H1 (cell line): ENCODE results near the gene MACROD1. TPM values are rescaled to one million over a fixed set of nuclear protein-coding genes. Genes with fewer than 3 reads are reported as not detected.

Experiments
- CTCF ChIA-PET: fragments of 300-600 bp; sonication (Branson Sonifier 250); formaldehyde crosslinking; loops from one replicate; lab custom pipeline; 2021; ENCODE audit not compliant: partially characterized antibody; lab: Charles Lee
- POLR2A ChIA-PET: fragments of 300-600 bp; sonication (Branson Sonifier 250); formaldehyde crosslinking; loops from one replicate; lab custom pipeline; 2021; ENCODE audit warnings: inconsistent platforms; ENCODE audit not compliant: partially characterized antibody; lab: Charles Lee
- DNase-seq, 2 experiments: peaks; one replicate each; pipeline versions ENCODE4 v3.0.0 to v3.0.0-alpha.2; 2010 to 2022; ENCODE audit warnings: low spot score in 2 of 2, low read depth in 1 of 2, mixed read lengths in 1 of 2
- FAIRE-seq: peaks from 2 replicates; lab custom pipeline; 2011; peaks lifted over from hg19 to GRCh38; lab: Jason Lieb, UNC
- H2AFZ ChIP-seq: 2 replicates; pipeline ENCODE4 v1.8.1; 2012; ENCODE audit warnings: low read length, inconsistent platforms
- H2AK5ac ChIP-seq: 2 replicates; pipeline ENCODE4 v1.6.1; 2013; ENCODE audit warnings: low read depth, low read length
- H2BK120ac ChIP-seq: replicated peaks from 2 replicates; pipeline ENCODE3; 2013; ENCODE audit warnings: low read depth, low read length, inconsistent platforms
- H2BK12ac ChIP-seq: 2 replicates; pipeline ENCODE4 v1.6.1; 2013; ENCODE audit warnings: low read depth, low read length
- H2BK15ac ChIP-seq: 2 replicates; pipeline ENCODE4 v1.6.1; 2013; ENCODE audit warnings: low read length
- H2BK20ac ChIP-seq: 2 replicates; pipeline ENCODE4 v1.6.1; 2013; ENCODE audit warnings: low read length
- H2BK5ac ChIP-seq: 2 replicates; pipeline ENCODE4 v1.6.1; 2013; ENCODE audit warnings: low read depth, low read length
- H3K14ac ChIP-seq: 2 replicates; pipeline ENCODE4 v1.6.1; 2013; ENCODE audit warnings: inconsistent platforms; ENCODE audit not compliant: insufficient read length
- H3K18ac ChIP-seq: 2 replicates; pipeline ENCODE4 v1.6.1; 2013; ENCODE audit warnings: low read length; ENCODE audit errors: extremely low read depth
- H3K23ac ChIP-seq: 2 replicates; pipeline ENCODE4 v1.6.1; 2013; ENCODE audit warnings: inconsistent platforms; ENCODE audit not compliant: insufficient read length
- H3K23me2 ChIP-seq: 2 replicates; pipeline ENCODE4 v1.6.1; 2013; ENCODE audit warnings: low read depth, low read length
- H3K27ac ChIP-seq: 2 replicates; pipeline ENCODE4 v1.6.1; 2011; ENCODE audit warnings: low read depth, low read length, inconsistent platforms
- H3K27me3 ChIP-seq, 4 experiments: replicated peaks in 1 of 4; 1 replicate in 1 of 4; 2 replicates in 3 of 4; pipeline versions ENCODE4 v1.6.1 to v1.8.1; 2011 to 2013; ENCODE audit warnings: low read length in 3 of 4, mild to moderate bottlenecking in 3 of 4, inconsistent platforms in 2 of 4, mixed read lengths in 2 of 4, moderate library complexity in 1 of 4; ENCODE audit not compliant: control insufficient read depth in 3 of 4, insufficient read depth in 3 of 4; ENCODE audit errors: extremely low read depth in 1 of 4
- H3K36me3 ChIP-seq, 4 experiments: 2 replicates each; pipeline versions ENCODE4 v1.6.1 to v1.8.1; 2011 to 2013; ENCODE audit warnings: mild to moderate bottlenecking in 4 of 4, low read length in 3 of 4, moderate library complexity in 2 of 4, control low read depth in 1 of 4, inconsistent platforms in 1 of 4; ENCODE audit not compliant: insufficient read depth in 4 of 4, control insufficient read depth in 2 of 4
- H3K4ac ChIP-seq: replicated peaks from 2 replicates; pipeline ENCODE3; 2013; ENCODE audit warnings: low read length, low read depth, mixed read lengths, inconsistent platforms; ENCODE audit not compliant: insufficient read length
- H3K4me1 ChIP-seq, 4 experiments: replicated peaks in 1 of 4; 1 replicate in 1 of 4; 2 replicates in 3 of 4; pipeline versions ENCODE4 v1.6.1 to v1.8.1; 2011 to 2013; ENCODE audit warnings: low read length in 3 of 4, inconsistent platforms in 2 of 4, mixed read lengths in 1 of 4; ENCODE audit not compliant: insufficient read depth in 4 of 4, control insufficient read depth in 3 of 4
- H3K4me2 ChIP-seq, 2 experiments: 2 replicates each; pipeline versions ENCODE4 v1.6.1 to v1.8.1; 2011 to 2013; ENCODE audit warnings: low read depth in 2 of 2, low read length in 2 of 2, control low read depth in 1 of 2, inconsistent platforms in 1 of 2, mild to moderate bottlenecking in 1 of 2; ENCODE audit not compliant: insufficient read depth in 1 of 2
- H3K4me3 ChIP-seq, 4 experiments: fragments of 200-600, 300-600 bp in 1 of 4; sonication (generic), shearing (Covaris generic), sonication (Bioruptor Twin) in 1 of 4; 2 replicates each; pipeline versions ENCODE4 v1.5.1 to v1.8.1; 2011 to 2016; ENCODE audit warnings: low read length in 4 of 4, low read depth in 3 of 4, control low read depth in 2 of 4, inconsistent platforms in 2 of 4, mild to moderate bottlenecking in 2 of 4, mixed read lengths in 1 of 4, moderate library complexity in 1 of 4; ENCODE audit not compliant: insufficient read depth in 2 of 4; ENCODE audit errors: extremely low read depth in 1 of 4
- H3K56ac ChIP-seq: replicated peaks from 2 replicates; pipeline ENCODE3; 2013; ENCODE audit warnings: low read depth, mild to moderate bottlenecking, mixed read lengths, low read length, inconsistent platforms; ENCODE audit not compliant: insufficient read length
- H3K79me1 ChIP-seq: 2 replicates; pipeline ENCODE4 v1.6.1; 2013; ENCODE audit warnings: low read depth, low read length, control low read depth
- H3K79me2 ChIP-seq, 2 experiments: 2 replicates each; pipeline versions ENCODE4 v1.6.1 to v1.8.1; 2012 to 2013; ENCODE audit warnings: low read length in 2 of 2, mild to moderate bottlenecking in 2 of 2, inconsistent platforms in 1 of 2; ENCODE audit not compliant: insufficient read depth in 2 of 2, control insufficient read depth in 1 of 2
- H3K9ac ChIP-seq, 4 experiments: replicated peaks in 1 of 4; 1 replicate in 1 of 4; 2 replicates in 3 of 4; pipeline versions ENCODE4 v1.6.1 to v1.8.1; 2011 to 2013; ENCODE audit warnings: low read depth in 3 of 4, low read length in 3 of 4, control low read depth in 2 of 4, mild to moderate bottlenecking in 2 of 4, moderate library complexity in 2 of 4, inconsistent platforms in 1 of 4; ENCODE audit errors: extremely low read depth in 1 of 4
- H3K9me3 ChIP-seq, 2 experiments: 2 replicates each; pipeline versions ENCODE4 v1.6.1 to v1.8.1; 2012 to 2013; ENCODE audit warnings: mild to moderate bottlenecking in 2 of 2, moderate library complexity in 2 of 2, control low read depth in 1 of 2, inconsistent platforms in 1 of 2, low read depth in 1 of 2, low read length in 1 of 2, mixed read lengths in 1 of 2; ENCODE audit not compliant: insufficient read depth in 2 of 2
- H4K20me1 ChIP-seq, 2 experiments: replicated peaks in 1 of 2; 2 replicates each; pipeline versions ENCODE3 to v1.8.1; 2011 to 2013; ENCODE audit warnings: inconsistent platforms in 2 of 2, low read length in 2 of 2, mild to moderate bottlenecking in 1 of 2; ENCODE audit not compliant: insufficient read depth in 2 of 2, control insufficient read depth in 1 of 2
- H4K5ac ChIP-seq: 2 replicates; pipeline ENCODE4 v1.6.1; 2013; ENCODE audit warnings: low read length, low read depth, mixed read lengths, inconsistent platforms; ENCODE audit not compliant: insufficient read length
- H4K8ac ChIP-seq: 2 replicates; pipeline ENCODE4 v1.8.0; 2013; ENCODE audit warnings: mild to moderate bottlenecking, moderate library complexity, low read length, inconsistent platforms; ENCODE audit not compliant: insufficient read depth; ENCODE audit errors: extremely low read depth
- H4K91ac ChIP-seq: replicated peaks from 2 replicates; pipeline ENCODE3; 2013; ENCODE audit warnings: low read length, mixed read lengths, inconsistent platforms; ENCODE audit not compliant: insufficient read length
- CTBP2 ChIP-seq: IDR thresholded peaks from 2 replicates; pipeline ENCODE4 v1.7.0; 2011; ENCODE audit warnings: borderline replicate concordance, mild to moderate bottlenecking, moderate library complexity, mixed read lengths, low read length; ENCODE audit not compliant: insufficient read depth, insufficient read length
- EGR1 ChIP-seq: IDR thresholded peaks from 2 replicates; pipeline ENCODE4 v1.6.1; 2011; ENCODE audit warnings: low read depth, low read length, borderline replicate concordance
- EP300 ChIP-seq, 2 experiments: IDR thresholded peaks; 1 replicate in 1 of 2; 2 replicates in 1 of 2; pipeline ENCODE4 v1.6.1; 2011 to 2012; ENCODE audit warnings: low read depth in 2 of 2, low read length in 2 of 2, mild to moderate bottlenecking in 2 of 2, borderline replicate concordance in 1 of 2, inconsistent platforms in 1 of 2, moderate library complexity in 1 of 2
- FOSL1 ChIP-seq: IDR thresholded peaks from 2 replicates; pipeline ENCODE4 v1.6.1; 2011; ENCODE audit warnings: mild to moderate bottlenecking, low read depth, low read length, moderate library complexity; ENCODE audit not compliant: insufficient read depth
- HDAC2 ChIP-seq, 2 experiments: fragments of 300-600 bp in 1 of 2; sonication (generic) in 1 of 2; IDR thresholded peaks; 2 replicates each; pipeline ENCODE4 v1.6.1; 2011 to 2012; ENCODE audit warnings: low read depth in 2 of 2, low read length in 2 of 2, mild to moderate bottlenecking in 2 of 2, moderate library complexity in 2 of 2, borderline replicate concordance in 1 of 2, inconsistent platforms in 1 of 2
- KDM5A ChIP-seq: fragments of 200-600 bp; IDR thresholded peaks from 2 replicates; pipeline ENCODE4 v1.7.1; 2012; ENCODE audit warnings: mild to moderate bottlenecking, low read length, inconsistent platforms, mixed read lengths
- SAP30 ChIP-seq: fragments of 300-600 bp; sonication (generic); IDR thresholded peaks from 2 replicates; pipeline ENCODE4 v1.7.1; 2012; ENCODE audit warnings: low read length, moderate library complexity, mild to moderate bottlenecking, inconsistent platforms; ENCODE audit not compliant: insufficient read depth, insufficient replicate concordance
- SIN3A ChIP-seq, 2 experiments: IDR thresholded peaks in 1 of 2; conservative IDR thresholded peaks in 1 of 2; 2 replicates each; pipeline ENCODE4 v1.6.1; 2011 to 2012; ENCODE audit warnings: low read length in 2 of 2, improper control_type of control experiment in 1 of 2, low read depth in 1 of 2, mild to moderate bottlenecking in 1 of 2
- YY1 ChIP-seq: IDR thresholded peaks from 2 replicates; pipeline ENCODE4 v1.6.1; 2011; ENCODE audit warnings: low read depth, mild to moderate bottlenecking, low read length
- WGBS, 2 experiments: shearing (Covaris generic) in 1 of 2; methylation state at CpG; one replicate each; pipeline versions ENCODE4 v1.1.6 to v1.1.7; 2013 to 2015; ENCODE audit warnings: low lambda C conversion rate in 2 of 2, mixed read lengths in 2 of 2, inconsistent platforms in 1 of 2, low coverage in 1 of 2, missing lambda C conversion rate in 1 of 2; ENCODE audit not compliant: insufficient replicate concordance in 2 of 2, insufficient coverage in 1 of 2, insufficient read length in 1 of 2; ENCODE audit errors: extremely low coverage in 1 of 2, missing lambda C conversion rate in 1 of 2; 5-methylcytosine and 5-hydroxymethylcytosine counted together
- polyA plus RNA-seq, 7 experiments: library from polyadenylated mRNA; depleted of rRNA in 3 of 7; stranded (reverse) in 5 of 7; unstranded in 2 of 7; fragments of >200 nt in 5 of 7; fragments of 200-250 nt in 2 of 7; gene quantifications; 1 replicate in 5 of 7; 2 replicates in 1 of 7; 4 replicates in 1 of 7; pipeline versions ENCODE4 v1.2.1 to v1.2.3, GENCODE V29; 2011 to 2013; ENCODE audit warnings: missing spikeins in 2 of 7, mixed read lengths in 2 of 7
- total RNA-seq: library from RNA; stranded (reverse); fragmentation: NEBNext Ultra II Directional; extraction: Animal tissue kit (Norgen Biotek cat#: 25700); gene quantifications from 2 replicates; pipeline ENCODE4 v1.2.1, GENCODE V29; 2021

The MACROD1 gene
- total and polyA plus RNA-seq, 2 of the 8 experiments (the other 6 are each of a cell fraction or from before 2014, with no cell fraction given) = 19.5 to 34.1 TPM

GRCh38 chr11:64152841-64153691, 12.8 kb downstream of the MACROD1 start:
- Histone ChIP-seq H3K4me1 (peaks cover 2 to 19% (median 10%) of the 10 kb centered on the region in 4 experiments; a peak in 6 of 7 replicates), H3K18ac (no peak overlapping the region), H3K4ac (no peak overlapping the region), H2BK15ac (no peak overlapping the region), H4K8ac (no peak overlapping the region; the same call in none of the 2 replicates), H3K36me3 (no peaks in the 10 kb centered on the region; a peak in 1 of 8 replicates), H4K91ac (no peak overlapping the region), H3K14ac (no peak overlapping the region), H3K79me1 (no peaks in the 10 kb centered on the region), H4K20me1 (peaks cover 14 to 27% of the 10 kb centered on the region in 2 experiments), H3K9me3 (no peaks in the 10 kb centered on the region), H2BK12ac (peak overlapping the region; percentile 29; the same call in 1 of the 2 replicates), H3K27ac (no peak overlapping the region), H3K4me3 (no peak overlapping the region), H4K5ac (no peak overlapping the region), H3K79me2 (no peaks in the 10 kb centered on the region; a peak in 1 of 4 replicates), H2BK120ac (no peak overlapping the region), H2BK5ac (0 out of 2 replicates have a peak overlapping the region, but pooled peaks have one; percentile 16), H3K23ac (no peak overlapping the region), H2AK5ac (no peak overlapping the region), H3K56ac (no peak overlapping the region), H3K27me3 (peaks cover 0 to 16% (median 0%) of the 10 kb centered on the region in 4 experiments; a peak in 2 of 7 replicates), H3K4me2 (peak overlapping the region in 1 of 2 experiments; percentile 19; a peak in 1 of 4 replicates), H3K23me2 (no peaks in the 10 kb centered on the region), H2AFZ (no peak overlapping the region), H2BK20ac (0 out of 2 replicates have a peak overlapping the region, but pooled peaks have one; percentile 32), H3K9ac (no peak overlapping the region)
- whole genome bisulfite sequencing, 2 experiments = 35% methylated on average over 23 of the region's 23 CpGs; no CpG with 5 or more reads in 1 of the 2 experiments
- peak in 1 of 2 experiments; percentile 94 for DNase-seq
- POLR2A ChIA-PET = interaction anchor here (0.9 to 1.2 kb wide), 3 partner anchors 10 to 153 kb away, joined by 3 read pairs; no protein-coding TSS in a partner anchor
- CTCF ChIA-PET = interaction anchor here (0.6 to 14.9 kb wide), 30 partner anchors 9 to 190 kb away, joined by 3 to 291 read pairs (median 4); partner anchors contain the start of genes FLRT1 and STIP1
- FAIRE-seq = no peak
- TF ChIP-seq YY1 (0 out of 2 replicates have a peak, but pooled peaks have one; percentile 14), EGR1 (no peak), SIN3A (conservative IDR thresholded peaks at IDR 0.05 in 1 of 2, IDR thresholded peaks at IDR 0.05 in 1 of 2; ENCODE audit: low read depth in 1 of 2, low read length in 2 of 2) (0 out of 4 replicates have a peak, but pooled peaks of 1 of the 2 experiments have one; percentile 40), CTBP2 (no peak), EP300 (IDR thresholded peaks at IDR 0.05; ENCODE audit: borderline replicate concordance in 1 of 2, low read depth in 2 of 2, low read length in 2 of 2) (no peak), HDAC2 (IDR thresholded peaks at IDR 0.05; ENCODE audit: borderline replicate concordance in 1 of 2, low read depth in 2 of 2, low read length in 2 of 2) (no peak), FOSL1 (no peak), KDM5A (no peak), SAP30 (no peak)
